GM12878 (cell line): Measurements from ENCODE around the gene USP38. TPM values are rescaled to one million over a fixed set of nuclear protein-coding genes. Genes with fewer than 3 reads are reported as not detected.

ENCODE experiments used
- ATAC-seq: fragments of 200-7000 bp; cut with Tn5 transposase; 3 replicates; pipeline ENCODE4 v1.9.1; 2020; ENCODE audit warnings: mild to moderate bottlenecking, moderate library complexity
- BruUV-seq: library from RNA; stranded (reverse); fragments of 400-500 nt; replicated peaks from 2 replicates; lab custom pipeline; 2021; lab: Mats Ljungman, UMichigan
- CTCF ChIA-PET: fragments of 300-600 bp; sonication (Branson Sonifier 250); formaldehyde crosslinking; extraction: SDS; loops from one replicate; lab custom pipeline; 2021; ENCODE audit warnings: inconsistent platforms; lab: Yijun Ruan, JAX
- POLR2A ChIA-PET: fragments of 350-600 bp; formaldehyde crosslinking; extraction: SDS; loops from one replicate; lab custom pipeline; 2021; ENCODE audit warnings: inconsistent platforms; lab: Charles Lee
- RAD21 ChIA-PET: fragments of 300-600 bp; sonication (Branson Sonifier 250); formaldehyde crosslinking; loops from one replicate; lab custom pipeline; 2023; ENCODE audit warnings: antibody characterized with exemption; ENCODE audit not compliant: unreplicated experiment; lab: Charles Lee
- SMC1A ChIA-PET: fragments of 300-600 bp; sonication (Branson Sonifier 250); formaldehyde crosslinking; loops from one replicate; lab custom pipeline; 2023; ENCODE audit not compliant: unreplicated experiment, uncharacterized antibody; lab: Charles Lee
- DNase-seq: peaks from one replicate; pipeline ENCODE4 v3.0.0-alpha.2; 2011; ENCODE audit warnings: low read depth, low spot score
- FAIRE-seq: peaks from 3 replicates; lab custom pipeline; 2011; peaks lifted over from hg19 to GRCh38; lab: Jason Lieb, UNC
- H2AFZ ChIP-seq: 2 replicates; pipeline ENCODE4 v1.6.0; 2011; ENCODE audit warnings: low read depth, low read length, control low read depth; ENCODE audit not compliant: control insufficient read depth
- H3K27ac ChIP-seq: 2 replicates; pipeline ENCODE4 v1.5.1; 2011; ENCODE audit warnings: control low read depth; ENCODE audit not compliant: control insufficient read depth, insufficient read depth
- H3K27me3 ChIP-seq, 2 experiments: replicated peaks in 1 of 2; 2 replicates each; pipeline versions ENCODE4 v1.6.0 to v1.6.1; 2011; ENCODE audit warnings: low read length in 1 of 2; ENCODE audit not compliant: control insufficient read depth in 2 of 2, insufficient read depth in 2 of 2
- H3K36me3 ChIP-seq, 2 experiments: 2 replicates each; pipeline ENCODE4 v1.5.1; 2011; ENCODE audit warnings: low read length in 1 of 2; ENCODE audit not compliant: control insufficient read depth in 2 of 2, insufficient read depth in 2 of 2
- H3K4me1 ChIP-seq: 2 replicates; pipeline ENCODE4 v1.6.1; 2011; ENCODE audit warnings: mild to moderate bottlenecking, low read length, moderate library complexity, mixed read lengths; ENCODE audit not compliant: control insufficient read depth, insufficient read depth
- H3K4me2 ChIP-seq: 2 replicates; pipeline ENCODE4 v1.6.0; 2011; ENCODE audit warnings: control low read depth; ENCODE audit not compliant: control insufficient read depth, insufficient read depth
- H3K4me3 ChIP-seq: fragments of 200-600 bp; sonication (generic); 2 replicates; pipeline ENCODE4 v1.5.1; 2016
- H3K79me2 ChIP-seq: 2 replicates; pipeline ENCODE4 v1.6.0; 2011; ENCODE audit warnings: low read length; ENCODE audit not compliant: control insufficient read depth, insufficient read depth
- H3K9ac ChIP-seq: 2 replicates; pipeline ENCODE4 v1.8.0; 2011; ENCODE audit warnings: low read length, control low read depth, mixed read lengths; ENCODE audit not compliant: control insufficient read depth, insufficient read depth
- H3K9me3 ChIP-seq: replicated peaks from 3 replicates; pipeline ENCODE4 v1.5.1; 2011; ENCODE audit warnings: mild to moderate bottlenecking, low read length; ENCODE audit not compliant: control insufficient read depth, insufficient read depth
- H4K20me1 ChIP-seq: 2 replicates; pipeline ENCODE4 v1.6.0; 2011; ENCODE audit not compliant: control insufficient read depth, insufficient read depth
- BHLHE40 ChIP-seq, 2 experiments: fragments of 450-650 bp in 1 of 2; IDR thresholded peaks; 2 replicates each; pipeline ENCODE4 v1.6.1; 2011 to 2017; ENCODE audit warnings: low read depth in 2 of 2, borderline replicate concordance in 1 of 2, improper control_type of control experiment in 1 of 2, low read length in 1 of 2, mild to moderate bottlenecking in 1 of 2
- CBFB ChIP-seq: IDR thresholded peaks from 2 replicates; pipeline ENCODE4 v1.6.1; 2016; ENCODE audit warnings: antibody characterized with exemption, low read depth
- CBX5 ChIP-seq: sonication (generic); IDR thresholded peaks from 2 replicates; pipeline ENCODE4 v1.6.1; 2016; ENCODE audit warnings: low read depth, moderate library complexity, mild to moderate bottlenecking, inconsistent platforms
- CEBPB ChIP-seq, 2 experiments: fragments of 150-350 bp in 1 of 2; IDR thresholded peaks; 2 replicates each; pipeline ENCODE4 v1.6.1; 2012 to 2014; ENCODE audit warnings: low read depth in 2 of 2, low read length in 2 of 2, borderline replicate concordance in 1 of 2, inconsistent platforms in 1 of 2
- CHD4 ChIP-seq: fragments of 200-600 bp; sonication (generic); IDR thresholded peaks from 2 replicates; pipeline ENCODE4 v1.6.1; 2016; ENCODE audit warnings: mild to moderate bottlenecking
- ELK1 ChIP-seq: IDR thresholded peaks from 2 replicates; pipeline ENCODE4 v1.6.1; 2012; ENCODE audit warnings: low read depth, low read length, improper control_type of control experiment
- GABPA ChIP-seq: IDR thresholded peaks from 2 replicates; pipeline ENCODE4 v1.6.1; 2014; ENCODE audit warnings: antibody characterized with exemption, low read depth, mild to moderate bottlenecking, inconsistent platforms
- GATAD2B ChIP-seq: fragments of 450-650 bp; conservative IDR thresholded peaks from 2 replicates; pipeline ENCODE4 v1.6.1; 2017; ENCODE audit warnings: low read depth, mild to moderate bottlenecking, moderate library complexity
- HDGF ChIP-seq: fragments of 450-650 bp; IDR thresholded peaks from 2 replicates; pipeline ENCODE4 v1.6.1; 2016; ENCODE audit warnings: antibody characterized with exemption
- IKZF1 ChIP-seq: fragments of 450-650 bp; conservative IDR thresholded peaks from 2 replicates; pipeline ENCODE4 v1.6.1; 2017; ENCODE audit warnings: antibody characterized with exemption, mild to moderate bottlenecking
- IKZF2 ChIP-seq, 2 experiments: fragments of 450-650 bp; IDR thresholded peaks; 2 replicates each; pipeline ENCODE4 v1.6.1; 2017; ENCODE audit warnings: mild to moderate bottlenecking in 2 of 2, moderate library complexity in 2 of 2
- KDM1A ChIP-seq: fragments of 200-600 bp; sonication (generic); IDR thresholded peaks from 2 replicates; pipeline ENCODE4 v1.6.1; 2016; ENCODE audit warnings: borderline replicate concordance
- MTA2 ChIP-seq: fragments of 450-650 bp; IDR thresholded peaks from 2 replicates; pipeline ENCODE4 v1.6.1; 2016; ENCODE audit warnings: low read depth, mild to moderate bottlenecking, moderate library complexity
- NFYA ChIP-seq: IDR thresholded peaks from 2 replicates; pipeline ENCODE4 v1.6.1; 2011; ENCODE audit warnings: low read depth, mild to moderate bottlenecking, low read length, improper control_type of control experiment, borderline replicate concordance
- PML ChIP-seq: IDR thresholded peaks from 2 replicates; pipeline ENCODE4 v1.6.1; 2012; ENCODE audit warnings: low read length, inconsistent platforms
- ZBED1 ChIP-seq: IDR thresholded peaks from 2 replicates; pipeline ENCODE4 v1.6.1; 2016; ENCODE audit warnings: borderline replicate concordance
- WGBS: methylation state at CpG from one replicate; pipeline ENCODE4 v1.1.6; 2016; ENCODE audit warnings: low lambda C conversion rate; ENCODE audit not compliant: insufficient replicate concordance, insufficient coverage; ENCODE audit errors: missing lambda C conversion rate; 5-methylcytosine and 5-hydroxymethylcytosine counted together
- in situ Hi-C: fragments of 300-500 bp; cut with MboI; formaldehyde crosslinking; loops from 9 replicates; pipeline ENCODE4 v1.14.3; 2018; ENCODE audit warnings: mixed read lengths
- intact Hi-C: fragments of 100-400 bp; cut with micrococcal nuclease; formaldehyde crosslinking; loops from one replicate; pipeline ENCODE4 v1.14.2; 2022; ENCODE audit not compliant: unreplicated experiment
- polyA plus RNA-seq, 11 experiments: library from polyadenylated mRNA; depleted of rRNA in 4 of 11; unstranded in 6 of 11; stranded (reverse) in 5 of 11; fragments of >200 nt; fragmentation: Nextera tagmentation in 4 of 11; fragmentation: Illumina TruSeq in 1 of 11; extraction: Ambion mirVana in 4 of 11; extraction: Trizol in 1 of 11; gene quantifications; 1 replicate in 1 of 11; 2 replicates in 10 of 11; pipeline versions ENCODE4 v1.2.1 to v1.2.3, GENCODE V29; 2011 to 2016; ENCODE audit warnings: inconsistent platforms in 2 of 11, missing spikeins in 2 of 11, low read depth in 1 of 11
- total RNA-seq, 4 experiments: library from RNA; depleted of rRNA in 3 of 4; stranded (reverse); fragments of >200 nt in 3 of 4; fragmentation: Illumina TruSeq in 1 of 4; extraction: Trizol in 1 of 4; gene quantifications; 2 replicates each; pipeline versions ENCODE4 v1.2.1 to v1.2.3, GENCODE V29; 2013 to 2021
- TF ChIP-seq, protein P1 (sequence below): fragments of 450-650 bp; IDR thresholded peaks from 2 replicates; pipeline ENCODE4 v1.6.1; 2016; ENCODE audit warnings: mild to moderate bottlenecking
- TF ChIP-seq, protein P2 (sequence below): fragments of 450-650 bp; IDR thresholded peaks from 2 replicates; pipeline ENCODE4 v1.6.1; 2016; ENCODE audit warnings: mild to moderate bottlenecking, moderate library complexity, borderline replicate concordance

Gene USP38
- total and polyA plus RNA-seq, 10 of the 15 experiments (the other 5 are each of a cell fraction or from before 2014, with no cell fraction given) = 4.4 to 19.0 (median 14.7) TPM

DNA sequence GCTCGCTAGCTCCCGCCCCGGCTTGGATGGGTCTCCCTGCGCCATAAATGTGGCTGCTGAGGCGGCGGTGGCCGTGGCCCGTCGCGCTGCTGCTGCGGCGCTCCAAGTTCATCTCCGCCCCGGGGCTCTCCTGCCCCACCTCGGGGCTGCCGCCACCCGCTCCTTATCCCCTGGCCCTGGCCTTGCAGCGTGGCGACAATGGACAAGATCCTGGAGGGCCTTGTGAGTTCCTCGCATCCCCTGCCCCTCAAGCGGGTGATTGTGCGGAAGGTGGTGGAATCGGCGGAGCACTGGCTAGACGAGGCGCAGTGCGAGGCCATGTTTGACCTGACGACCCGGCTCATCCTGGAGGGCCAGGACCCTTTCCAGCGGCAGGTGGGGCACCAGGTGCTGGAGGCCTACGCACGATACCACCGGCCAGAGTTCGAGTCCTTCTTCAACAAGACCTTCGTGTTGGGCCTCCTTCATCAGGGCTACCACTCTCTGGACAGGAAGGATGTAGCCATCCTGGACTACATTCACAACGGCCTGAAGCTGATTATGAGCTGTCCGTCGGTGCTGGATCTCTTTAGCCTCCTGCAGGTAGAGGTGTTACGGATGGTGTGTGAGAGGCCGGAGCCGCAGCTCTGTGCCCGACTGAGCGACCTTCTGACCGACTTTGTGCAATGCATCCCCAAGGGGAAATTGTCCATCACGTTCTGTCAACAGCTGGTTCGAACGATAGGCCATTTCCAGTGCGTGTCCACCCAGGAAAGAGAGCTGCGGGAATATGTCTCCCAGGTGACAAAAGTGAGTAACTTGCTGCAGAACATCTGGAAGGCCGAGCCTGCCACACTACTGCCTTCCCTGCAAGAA, 763 bp downstream of the USP38 start:
- 0 out of 2 replicates have a peak, but pooled peaks cover 6% of the 10 kb centered on the region for H3K4me1 ChIP-seq
- peak overlapping the region; percentile 89 for H3K4me3 ChIP-seq
- no peak for DNase-seq
- POLR2A ChIA-PET = interaction anchor here (1.1 kb wide), 1 partner anchor 18 kb away, joined by 3 read pairs; no protein-coding TSS in a partner anchor
- H3K9ac ChIP-seq = peak overlapping the region; percentile 71
- SMC1A ChIA-PET = interaction anchor here (0.6 kb wide), 1 partner anchor 209 kb away, joined by 4 read pairs; no protein-coding TSS in a partner anchor
- peak overlapping the region; percentile 67 for H2AFZ ChIP-seq
- ATAC-seq = peak; percentile 39
- CTCF ChIA-PET = no interaction called here
- WGBS = under 1% methylated on average over 50 of the region's 50 CpGs
- H4K20me1 ChIP-seq = no peaks in the 10 kb centered on the region
- in situ Hi-C loops = no loop called here
- H3K9me3 ChIP-seq = no peaks in the 10 kb centered on the region
- FAIRE-seq = no peak
- peak overlapping the region; percentile 89 for H3K4me2 ChIP-seq
- peak overlapping the region; percentile 77 for H3K27ac ChIP-seq
- peaks cover 74% of the 10 kb centered on the region for H3K79me2 ChIP-seq
- no TSS peak for BruUV-seq
- intact Hi-C loops = loop anchor here (5.0 kb wide), 5 partner anchors 152 to 1553 kb away; partner anchors contain the start of gene GAB1
- H3K36me3 ChIP-seq = no peaks in the 10 kb centered on the region
- RAD21 ChIA-PET = no interaction called here
- no peaks in the 10 kb centered on the region for H3K27me3 ChIP-seq
- no peak for TF ChIP-seq ELK1
- TF ChIP-seq IKZF2 (IDR thresholded peaks at IDR 0.05) = no peak
- no peak for TF ChIP-seq CHD4
- TF ChIP-seq GABPA = no peak
- TF ChIP-seq CEBPB (IDR thresholded peaks at IDR 0.05; ENCODE audit: borderline replicate concordance in 1 of 2, low read depth in 2 of 2, low read length in 2 of 2) = no peak
- peak; percentile 21 for TF ChIP-seq IKZF1
- TF ChIP-seq, protein P1, sequence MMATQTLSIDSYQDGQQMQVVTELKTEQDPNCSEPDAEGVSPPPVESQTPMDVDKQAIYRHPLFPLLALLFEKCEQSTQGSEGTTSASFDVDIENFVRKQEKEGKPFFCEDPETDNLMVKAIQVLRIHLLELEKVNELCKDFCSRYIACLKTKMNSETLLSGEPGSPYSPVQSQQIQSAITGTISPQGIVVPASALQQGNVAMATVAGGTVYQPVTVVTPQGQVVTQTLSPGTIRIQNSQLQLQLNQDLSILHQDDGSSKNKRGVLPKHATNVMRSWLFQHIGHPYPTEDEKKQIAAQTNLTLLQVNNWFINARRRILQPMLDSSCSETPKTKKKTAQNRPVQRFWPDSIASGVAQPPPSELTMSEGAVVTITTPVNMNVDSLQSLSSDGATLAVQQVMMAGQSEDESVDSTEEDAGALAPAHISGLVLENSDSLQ = no peak
- no peak for TF ChIP-seq CBFB
- TF ChIP-seq CBX5 = no peak
- 0 out of 2 replicates have a peak, but pooled peaks have one; percentile 19 for TF ChIP-seq HDGF
- TF ChIP-seq, protein P2, sequence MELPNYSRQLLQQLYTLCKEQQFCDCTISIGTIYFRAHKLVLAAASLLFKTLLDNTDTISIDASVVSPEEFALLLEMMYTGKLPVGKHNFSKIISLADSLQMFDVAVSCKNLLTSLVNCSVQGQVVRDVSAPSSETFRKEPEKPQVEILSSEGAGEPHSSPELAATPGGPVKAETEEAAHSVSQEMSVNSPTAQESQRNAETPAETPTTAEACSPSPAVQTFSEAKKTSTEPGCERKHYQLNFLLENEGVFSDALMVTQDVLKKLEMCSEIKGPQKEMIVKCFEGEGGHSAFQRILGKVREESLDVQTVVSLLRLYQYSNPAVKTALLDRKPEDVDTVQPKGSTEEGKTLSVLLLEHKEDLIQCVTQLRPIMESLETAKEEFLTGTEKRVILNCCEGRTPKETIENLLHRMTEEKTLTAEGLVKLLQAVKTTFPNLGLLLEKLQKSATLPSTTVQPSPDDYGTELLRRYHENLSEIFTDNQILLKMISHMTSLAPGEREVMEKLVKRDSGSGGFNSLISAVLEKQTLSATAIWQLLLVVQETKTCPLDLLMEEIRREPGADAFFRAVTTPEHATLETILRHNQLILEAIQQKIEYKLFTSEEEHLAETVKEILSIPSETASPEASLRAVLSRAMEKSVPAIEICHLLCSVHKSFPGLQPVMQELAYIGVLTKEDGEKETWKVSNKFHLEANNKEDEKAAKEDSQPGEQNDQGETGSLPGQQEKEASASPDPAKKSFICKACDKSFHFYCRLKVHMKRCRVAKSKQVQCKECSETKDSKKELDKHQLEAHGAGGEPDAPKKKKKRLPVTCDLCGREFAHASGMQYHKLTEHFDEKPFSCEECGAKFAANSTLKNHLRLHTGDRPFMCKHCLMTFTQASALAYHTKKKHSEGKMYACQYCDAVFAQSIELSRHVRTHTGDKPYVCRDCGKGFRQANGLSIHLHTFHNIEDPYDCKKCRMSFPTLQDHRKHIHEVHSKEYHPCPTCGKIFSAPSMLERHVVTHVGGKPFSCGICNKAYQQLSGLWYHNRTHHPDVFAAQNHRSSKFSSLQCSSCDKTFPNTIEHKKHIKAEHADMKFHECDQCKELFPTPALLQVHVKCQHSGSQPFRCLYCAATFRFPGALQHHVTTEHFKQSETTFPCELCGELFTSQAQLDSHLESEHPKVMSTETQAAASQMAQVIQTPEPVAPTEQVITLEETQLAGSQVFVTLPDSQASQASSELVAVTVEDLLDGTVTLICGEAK = no peak
- no peak for TF ChIP-seq ZBED1
- TF ChIP-seq PML = no peak
- TF ChIP-seq MTA2 = no peak
- TF ChIP-seq BHLHE40 (IDR thresholded peaks at IDR 0.05; ENCODE audit: borderline replicate concordance in 1 of 2, low read depth in 2 of 2, low read length in 1 of 2) = 0 out of 4 replicates have a peak, but pooled peaks of 1 of the 2 experiments have one; percentile 7
- no peak for TF ChIP-seq KDM1A
- TF ChIP-seq GATAD2B = no peak
- TF ChIP-seq NFYA = no peak
